ENCODE measurements around the gene RAB33A.
A peak's percentile ranks its signal among the peaks of the same experiment; 100 is the strongest.

Gene RAB33A

DNA sequence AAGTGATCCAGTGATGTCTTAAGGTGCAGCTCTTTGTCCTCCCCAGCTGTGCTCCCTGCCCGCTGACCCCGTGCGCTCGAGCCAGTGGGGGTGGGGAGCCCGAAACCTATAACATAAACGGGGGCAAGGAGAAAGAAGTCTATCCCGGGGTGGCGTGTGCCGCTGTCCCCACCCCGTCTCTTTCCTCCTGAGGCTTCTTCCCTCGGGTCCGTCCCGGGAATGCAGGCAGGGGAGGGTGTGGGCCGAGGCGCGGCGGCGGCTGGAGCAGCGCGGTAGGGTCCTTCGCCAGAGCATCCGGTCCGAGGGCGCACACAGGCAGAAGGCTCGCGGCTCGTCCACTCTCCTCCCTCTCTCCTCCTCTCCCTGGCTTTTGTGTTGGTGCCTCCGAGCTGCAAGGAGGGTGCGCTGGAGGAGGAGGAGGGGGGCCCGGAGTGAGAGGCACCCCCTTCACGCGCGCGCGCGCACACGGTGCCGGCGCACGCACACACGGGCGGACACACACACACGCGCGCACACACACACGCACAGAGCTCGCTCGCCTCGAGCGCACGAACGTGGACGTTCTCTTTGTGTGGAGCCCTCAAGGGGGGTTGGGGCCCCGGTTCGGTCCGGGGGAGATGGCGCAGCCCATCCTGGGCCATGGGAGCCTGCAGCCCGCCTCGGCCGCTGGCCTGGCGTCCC is at the start of gene RAB33A:
TSS of gene RAB33A (plus strand) at position 517 of the 681 bp plus-strand sequence. CDS start at position 618, 101 bp downstream.
- DNase-seq, result no peak

DNA sequence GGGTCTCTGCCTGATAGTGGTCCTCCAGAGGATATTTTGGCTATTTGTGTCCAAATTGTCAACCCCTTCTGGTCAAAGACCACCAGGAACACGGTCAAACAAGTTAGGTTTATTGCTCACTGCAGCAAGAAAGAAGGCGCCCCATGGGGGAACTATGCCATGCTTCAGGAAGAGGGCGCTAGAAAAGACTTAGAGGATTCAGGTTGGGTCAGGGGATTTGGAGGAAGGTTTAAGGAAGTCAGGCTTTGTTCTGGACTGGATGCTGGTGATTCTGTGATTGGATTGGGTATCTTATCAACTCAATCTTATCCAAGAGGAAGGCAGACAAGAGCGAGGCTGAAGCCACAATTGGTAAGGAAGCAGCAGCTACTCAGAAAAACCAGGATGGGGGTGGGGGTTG is 47.2 kb upstream of the RAB33A start:
- no peak for DNase-seq

DNA sequence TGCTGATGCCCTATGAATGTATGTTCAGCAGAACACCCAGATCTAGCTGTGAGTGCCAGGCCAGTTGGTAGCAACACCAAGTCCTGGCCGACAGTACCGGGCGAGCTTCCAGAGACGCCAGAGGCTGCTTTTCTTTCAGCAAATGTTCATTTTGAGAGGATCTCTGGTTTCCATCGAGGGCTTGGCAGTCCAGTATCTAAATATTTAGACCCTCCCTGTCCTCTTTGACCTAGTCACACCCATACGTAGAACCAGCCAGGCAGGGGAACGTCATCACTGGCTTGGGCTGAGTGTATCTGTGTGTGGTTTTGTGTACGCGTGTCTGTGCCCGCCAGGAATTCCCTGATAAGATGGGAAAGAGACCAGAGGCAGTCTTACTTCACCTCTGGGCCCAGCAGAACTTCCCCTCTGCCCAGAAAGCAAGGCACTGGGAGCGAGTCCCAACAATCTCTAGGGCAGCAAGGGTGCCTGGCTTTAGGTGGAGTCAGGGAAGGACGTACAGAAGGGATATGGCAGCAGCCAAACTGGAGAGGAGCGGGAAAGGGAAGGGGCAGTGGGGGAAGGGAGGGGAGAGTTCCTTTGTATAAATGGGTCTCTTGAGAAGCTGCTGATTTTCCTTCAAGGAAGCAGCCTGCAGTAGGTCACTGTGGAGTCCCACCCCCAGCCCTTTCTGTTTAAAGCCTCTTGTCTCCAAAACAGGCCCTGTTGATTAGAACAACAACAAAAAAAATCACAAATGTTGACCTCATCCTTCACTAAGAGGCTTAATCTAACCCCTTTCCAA is 46.5 kb upstream of the RAB33A start:
- no peak for DNase-seq

DNA sequence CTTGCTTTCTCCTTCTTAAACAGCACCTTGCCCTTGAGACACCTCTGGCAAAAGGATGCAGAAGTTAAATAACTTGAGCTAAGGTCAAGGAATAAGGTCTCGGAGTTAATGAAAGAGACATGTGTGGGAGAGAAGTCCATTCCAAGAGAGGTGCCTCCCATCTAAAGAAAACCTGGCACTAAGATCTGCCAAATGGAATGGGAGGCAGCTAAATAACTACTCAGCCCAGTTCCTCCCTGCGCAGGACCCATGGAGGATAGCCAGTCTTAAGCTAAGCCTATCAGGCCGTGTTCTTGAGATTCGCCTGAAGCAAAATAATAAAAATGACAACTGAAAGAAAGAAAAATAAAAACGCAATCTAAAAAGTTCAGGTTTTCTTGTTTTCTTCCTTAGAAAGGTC is 40.8 kb upstream of the RAB33A start:
- DNase-seq, result no peak

DNA sequence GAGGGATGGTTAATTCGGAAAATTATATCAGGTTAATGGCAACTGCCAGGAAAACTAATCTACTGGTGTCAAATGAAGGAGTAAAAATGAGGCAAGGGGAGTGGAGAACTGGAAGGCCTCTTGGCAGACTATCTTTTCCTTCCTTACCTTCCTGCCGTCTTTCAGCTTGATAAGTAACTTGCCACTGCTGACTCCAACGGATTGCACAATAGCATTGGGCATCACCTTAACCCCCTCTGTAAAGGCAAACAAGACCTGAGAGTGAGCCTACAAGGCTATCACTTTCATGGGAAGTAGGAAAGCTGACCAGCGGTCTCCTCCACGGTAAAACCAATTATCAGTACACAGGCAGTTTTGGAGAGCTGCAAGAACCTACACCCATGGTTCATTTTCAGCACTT is 35.3 kb upstream of the RAB33A start:
- no peak for DNase-seq

DNA sequence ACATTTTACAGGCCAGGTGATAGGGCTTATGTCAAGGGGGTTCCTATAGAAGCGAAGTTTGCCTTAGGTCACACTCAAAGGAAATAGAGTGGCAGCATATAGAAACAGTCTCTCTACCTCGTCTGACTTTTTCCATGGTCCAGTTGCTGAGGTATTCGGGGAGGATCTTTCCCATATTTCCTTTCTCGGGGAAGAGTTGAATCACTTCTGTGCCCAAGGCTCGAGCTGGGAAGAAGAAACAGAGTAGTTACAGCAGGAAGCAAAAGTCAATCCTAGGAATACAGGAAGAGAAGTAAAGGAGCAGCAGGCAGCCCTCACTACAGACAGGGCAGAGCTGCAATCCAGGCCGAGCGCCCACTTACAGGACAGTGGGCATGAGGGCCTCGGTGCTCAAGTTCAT is 34.8 kb upstream of the RAB33A start:
- no peak for DNase-seq

DNA sequence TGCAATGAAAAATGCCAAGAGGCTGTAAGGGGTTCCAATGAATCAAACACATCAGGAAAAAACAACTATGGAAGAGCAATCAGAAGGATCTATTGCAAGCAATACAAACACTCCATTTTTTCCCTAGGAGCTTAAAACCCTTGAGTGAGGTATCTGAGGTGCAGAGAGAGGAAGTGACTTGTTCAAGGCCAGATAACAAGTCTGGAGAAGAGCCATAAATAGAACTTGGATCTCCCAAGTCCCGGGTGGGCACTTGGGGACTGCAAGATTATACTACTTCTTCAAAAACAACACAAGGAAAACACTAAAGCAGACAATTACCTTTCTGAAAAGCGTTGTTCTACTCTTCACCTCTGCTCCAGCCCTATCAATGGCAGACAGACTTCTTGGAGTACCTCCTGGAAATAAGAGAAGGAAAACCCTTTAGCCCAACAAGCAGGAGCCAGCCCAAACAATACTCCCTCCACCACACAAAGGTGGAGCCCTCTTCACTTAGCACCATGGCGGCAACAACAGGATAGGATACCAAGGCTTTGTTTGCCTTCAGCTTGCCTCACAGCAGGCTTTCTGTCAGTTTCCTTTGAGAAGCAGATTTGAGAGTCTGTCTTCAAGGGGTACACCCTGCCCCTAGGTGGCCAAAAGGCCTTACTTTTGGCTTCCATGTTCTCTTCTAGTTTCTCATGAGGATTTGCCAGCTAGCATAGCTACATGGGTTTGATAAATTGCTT is 32.1 kb upstream of the RAB33A start:
- no peak for DNase-seq

DNA sequence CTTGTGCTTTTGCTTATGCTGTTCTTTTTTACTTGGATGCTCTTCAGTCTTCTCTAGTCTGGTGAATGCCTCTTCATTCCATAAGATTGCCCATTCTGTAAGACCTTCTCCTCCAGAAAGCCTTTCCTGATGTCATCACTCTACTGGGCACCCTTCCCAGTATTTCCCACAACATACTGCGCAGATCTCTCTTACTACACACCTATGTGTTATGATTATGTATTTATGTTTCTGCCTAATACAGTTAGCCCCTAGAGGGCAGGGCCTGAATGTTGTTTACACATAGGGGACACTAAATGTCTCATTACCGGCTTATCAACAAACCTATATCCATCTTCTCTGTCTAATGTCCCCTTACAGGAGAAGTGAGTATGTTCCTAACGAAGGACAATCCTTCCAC is 27.3 kb upstream of the RAB33A start:
- DNase-seq, result no peak

DNA sequence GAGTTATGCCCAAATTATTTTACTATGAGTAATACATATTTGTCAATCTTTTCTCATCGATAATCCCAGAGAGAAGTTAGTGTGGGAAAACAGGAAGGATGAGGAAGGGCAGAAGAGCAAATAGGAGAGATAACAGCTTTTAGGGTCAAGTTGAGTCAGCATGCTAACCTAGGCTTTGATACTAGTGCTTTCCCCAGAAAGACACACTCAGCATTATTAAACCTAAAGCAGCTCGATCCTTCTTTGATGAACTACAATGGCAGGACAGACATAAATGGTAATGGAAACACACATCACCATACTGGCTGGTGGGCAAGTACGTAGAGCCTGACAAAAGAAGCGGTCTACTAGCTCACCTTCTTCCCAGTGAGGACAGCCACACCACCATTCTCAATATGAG is 26.6 kb upstream of the RAB33A start:
- no peak for DNase-seq

DNA sequence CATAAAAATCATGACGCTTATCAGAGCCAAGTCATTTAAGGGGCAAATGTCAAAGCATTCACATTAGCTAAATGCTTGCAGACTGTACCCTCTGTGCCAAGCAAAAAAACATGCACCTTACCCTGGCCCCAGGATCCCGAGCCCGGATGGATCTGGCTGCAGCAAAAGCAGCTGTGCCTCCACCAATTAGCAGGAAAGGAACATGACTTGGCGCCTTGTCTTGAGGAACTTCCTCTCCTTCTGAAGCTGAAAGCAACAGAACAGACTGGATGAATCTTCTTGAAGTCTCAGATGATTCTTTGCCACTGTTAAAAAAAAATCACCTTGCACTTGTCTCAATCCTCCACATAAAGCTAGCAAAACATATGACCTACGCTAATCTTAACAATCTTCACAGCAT is 24.1 kb upstream of the RAB33A start:
- no peak for DNase-seq

DNA sequence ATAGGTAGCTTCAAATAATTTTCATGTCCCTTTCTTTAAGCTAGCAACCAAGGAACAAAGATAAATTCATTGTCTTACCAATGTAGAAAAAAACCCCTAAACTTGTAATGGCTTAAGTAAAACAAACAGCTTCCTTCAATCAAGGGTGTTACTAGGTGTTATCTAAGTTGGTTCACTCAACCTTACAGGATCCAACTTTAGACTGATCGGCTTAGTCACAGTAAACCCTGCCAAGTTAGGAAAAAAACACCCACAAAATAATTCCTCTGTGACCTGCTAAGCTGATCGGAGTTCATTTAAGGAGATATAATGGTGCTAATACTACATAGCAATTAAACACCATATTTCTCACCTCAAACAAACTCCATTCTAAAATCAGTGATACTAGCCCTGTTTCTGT is 16.2 kb upstream of the RAB33A start:
- DNase-seq, result no peak

DNA sequence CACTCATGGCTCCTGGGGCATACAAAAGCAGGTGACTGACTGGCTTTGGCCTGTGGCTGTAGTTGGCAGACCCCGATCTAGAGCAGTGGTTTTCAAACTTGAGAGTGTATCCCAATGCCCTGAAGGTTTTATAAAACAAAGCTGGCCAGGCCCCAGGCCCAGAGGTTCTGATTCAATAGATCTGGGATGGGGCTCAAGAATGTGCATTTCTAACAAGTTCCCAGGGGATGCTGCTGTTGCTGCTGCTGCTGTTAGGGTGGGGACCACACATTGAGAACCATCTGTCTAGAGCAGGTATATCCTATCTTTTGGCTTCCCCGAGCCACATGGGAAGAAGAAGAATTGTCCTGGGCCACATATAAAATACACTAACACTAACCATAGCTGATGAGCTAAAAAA is 13.5 kb upstream of the RAB33A start:
- no peak for DNase-seq

DNA sequence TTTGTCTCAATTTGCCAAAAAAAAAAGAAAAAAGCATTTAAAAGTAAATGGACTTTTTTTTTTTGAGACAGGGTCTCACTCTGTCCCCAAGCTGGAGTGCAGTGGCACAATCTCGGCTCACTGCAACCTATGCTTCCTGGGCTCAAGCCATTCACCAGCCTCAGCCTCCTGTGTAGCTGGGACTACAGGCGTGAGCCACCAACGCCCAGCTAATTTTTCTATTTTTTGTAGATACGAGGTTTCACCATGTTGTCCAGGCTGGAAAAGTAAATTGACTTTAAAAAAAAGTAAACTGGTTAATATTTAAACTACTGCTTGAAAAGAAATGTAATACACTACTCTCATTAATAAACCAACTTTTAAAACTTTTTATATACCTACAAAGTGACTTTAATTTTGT is 12.0 kb upstream of the RAB33A start:
- DNase-seq, result no peak

DNA sequence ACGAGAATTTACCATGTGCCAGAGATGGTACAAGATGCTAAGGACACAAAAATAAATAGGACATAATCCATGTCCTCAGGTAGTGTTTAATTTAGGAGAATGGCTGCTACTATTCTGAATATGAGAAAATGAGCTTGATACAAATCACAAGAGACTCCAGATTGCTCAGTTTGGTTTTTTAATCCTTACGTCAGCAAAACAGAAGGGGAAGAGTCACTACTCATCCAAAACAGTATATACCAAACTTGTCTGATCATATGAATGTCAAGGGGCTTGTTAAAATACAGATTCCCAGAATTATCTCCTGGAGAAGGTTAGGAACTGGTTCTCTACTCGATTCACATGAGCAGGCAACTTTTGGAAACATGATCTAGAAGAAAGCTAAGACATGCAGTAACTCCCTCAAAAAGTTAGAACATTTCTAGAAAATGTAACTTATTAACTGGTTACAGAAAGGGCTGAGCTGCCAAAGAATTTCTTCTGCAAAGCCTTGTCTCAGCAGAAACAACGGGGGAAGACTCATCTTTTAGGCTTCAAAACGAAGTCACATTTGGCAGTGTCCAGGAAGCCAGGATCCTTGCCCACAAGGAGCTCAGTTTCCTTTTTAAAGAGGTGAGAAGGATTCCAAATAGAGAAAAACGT is 9.5 kb upstream of the RAB33A start:
- no peak for DNase-seq

DNA sequence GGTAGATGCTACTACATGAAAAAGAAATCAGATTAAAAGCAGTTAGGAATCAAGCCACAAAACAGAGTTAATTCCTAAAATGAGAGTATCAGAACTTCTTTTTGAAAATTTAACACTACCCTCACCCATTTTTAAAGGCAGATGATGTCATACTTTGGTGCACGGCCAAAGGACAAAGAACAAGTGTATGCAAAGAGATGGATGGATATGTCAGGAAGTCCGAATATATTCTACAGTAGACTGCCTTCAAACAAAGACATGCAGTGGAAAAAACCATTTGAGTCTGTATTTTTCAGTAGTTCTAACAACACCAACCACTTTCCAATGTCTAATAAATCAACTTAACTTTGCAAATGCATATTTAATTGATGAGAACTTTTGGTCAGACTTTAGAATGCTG is 8.4 kb upstream of the RAB33A start:
- no peak for DNase-seq

DNA sequence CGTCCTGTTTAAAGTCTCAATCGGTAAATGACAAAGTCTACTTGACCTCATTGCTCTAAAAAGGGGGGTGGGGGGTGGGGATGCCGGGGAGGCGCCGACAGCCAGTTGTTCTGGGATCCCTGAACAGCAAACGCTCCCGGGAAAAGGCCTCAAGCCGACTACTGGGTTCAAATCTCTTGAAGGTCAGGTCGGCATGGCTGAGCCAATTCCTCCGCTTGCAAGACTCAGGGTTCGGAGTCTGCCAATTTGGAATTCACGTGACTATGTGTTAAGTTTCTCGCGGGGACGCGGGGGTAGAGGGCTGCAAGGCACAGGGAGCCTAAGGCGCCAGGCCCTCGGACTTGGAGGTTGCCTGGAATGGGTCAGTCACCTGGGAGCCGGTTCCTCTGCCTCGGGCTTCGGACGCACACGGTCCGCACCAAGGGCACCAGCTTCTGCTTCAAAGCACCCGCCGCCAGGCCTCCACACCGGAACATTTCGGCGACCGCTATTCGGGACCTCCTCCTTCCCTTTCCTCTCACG is 6.5 kb upstream of the RAB33A start:
- DNase-seq, result no peak

DNA sequence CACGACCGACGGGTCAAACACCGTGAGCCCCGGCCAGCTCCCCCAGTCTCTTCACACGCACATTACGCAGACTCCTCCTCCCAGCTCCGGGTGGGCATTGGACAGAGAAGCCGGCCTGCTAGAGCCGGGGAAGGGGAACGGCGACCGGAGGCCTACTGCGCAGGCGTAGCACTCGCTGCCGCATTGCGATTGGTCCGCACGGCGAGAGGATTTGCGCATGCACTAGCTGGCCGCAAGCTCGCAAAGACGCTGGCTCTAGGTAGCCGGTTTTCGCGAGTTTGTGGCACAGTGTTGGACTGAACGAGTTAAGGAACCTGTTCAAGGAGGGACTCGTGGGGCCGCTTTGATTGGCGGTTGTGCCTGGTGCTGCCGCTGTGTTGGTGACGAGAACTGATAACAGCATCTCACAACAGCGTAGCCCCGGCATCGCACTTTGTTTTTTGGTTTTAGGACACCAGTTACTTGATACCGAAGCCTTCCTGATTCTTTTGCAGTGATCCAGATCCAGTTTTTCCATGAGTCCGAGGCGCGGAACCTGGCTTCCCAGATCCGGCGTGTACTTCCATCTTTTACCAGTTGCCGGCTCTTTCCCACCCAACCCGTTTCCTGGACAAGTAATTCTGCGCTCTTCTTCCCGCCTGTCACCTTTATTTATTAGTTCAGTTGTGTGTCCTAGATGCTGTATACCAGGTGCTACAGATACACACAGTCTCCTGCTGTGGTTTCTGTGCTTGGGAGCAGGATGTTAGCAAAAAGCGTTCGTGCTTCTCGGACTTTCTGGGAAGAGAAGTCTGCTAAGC is 5.9 kb upstream of the RAB33A start, which contains the start of gene AIFM1:
TSS of gene AIFM1 (minus strand) at position 139 of the 800 bp plus-strand sequence. CDS start 185 bp downstream, outside the sequence.
- peak; percentile 42 for DNase-seq

DNA sequence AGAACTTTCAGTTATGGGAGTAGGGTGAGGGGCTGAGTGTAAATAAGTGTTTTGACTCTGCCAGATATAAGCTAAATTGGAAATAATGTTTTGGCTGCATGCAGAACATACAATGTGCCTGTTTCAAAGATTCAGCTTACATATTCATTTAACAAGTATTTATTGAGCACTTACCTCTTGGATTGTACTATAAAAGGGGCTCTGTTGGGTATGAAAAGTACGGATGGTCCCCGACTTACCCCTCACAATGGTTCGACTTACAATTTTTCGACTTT is 5.3 kb upstream of the RAB33A start:
- DNase-seq, result no peak

DNA sequence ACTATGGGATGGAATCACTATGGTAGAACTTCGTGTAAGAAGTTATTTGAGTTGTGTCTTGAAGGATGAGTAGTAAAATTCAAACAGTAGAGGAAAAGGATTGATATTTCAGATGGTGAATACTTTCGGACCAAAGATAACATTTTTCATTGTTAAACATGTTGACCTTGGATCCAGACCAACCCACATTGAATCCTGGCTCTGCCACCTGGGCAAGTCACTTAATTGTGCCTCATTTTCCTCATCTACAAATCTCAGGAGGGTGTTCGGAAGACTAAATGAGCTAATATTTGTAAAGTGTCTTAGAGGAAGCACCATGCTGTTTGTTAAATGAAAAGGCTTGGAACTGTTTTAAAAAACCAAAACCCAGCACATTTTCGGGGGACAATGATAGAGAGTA is 4.7 kb upstream of the RAB33A start:
- no peak for DNase-seq

DNA sequence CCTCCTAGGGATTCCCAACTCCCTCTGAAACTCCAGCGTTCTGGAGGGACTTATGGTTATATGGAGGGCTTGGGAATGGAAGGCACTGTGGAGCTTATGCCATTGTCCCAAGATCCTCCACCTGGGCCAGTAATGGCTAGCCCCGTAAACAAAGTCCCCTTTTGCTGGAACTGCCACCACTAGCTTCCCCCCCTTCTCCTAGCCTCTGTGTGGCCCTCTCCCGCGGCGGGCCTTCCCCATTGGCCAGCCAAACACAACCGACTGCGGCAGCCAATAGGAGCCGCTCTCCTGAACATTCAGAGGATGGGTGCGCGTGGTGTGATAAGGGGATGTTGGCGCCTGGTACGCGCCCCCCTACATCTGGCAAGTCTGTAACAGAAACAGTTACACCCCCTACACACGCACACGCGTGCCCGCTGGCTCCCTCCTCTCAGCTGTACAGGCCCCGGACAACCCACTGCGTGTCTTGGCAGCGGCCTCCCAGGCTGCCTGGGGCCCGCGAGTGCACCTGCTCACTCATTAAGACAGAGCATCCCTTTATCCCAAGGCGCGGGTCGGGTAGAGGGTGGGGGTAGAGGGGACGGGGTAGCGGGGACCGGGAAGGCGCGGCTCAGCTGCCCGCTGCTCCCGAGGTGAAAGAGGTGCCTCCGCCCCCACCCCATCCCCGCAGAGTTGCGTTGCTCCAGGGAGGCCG is 863 bp upstream of the RAB33A start:
- DNase-seq, result no peak

DNA sequence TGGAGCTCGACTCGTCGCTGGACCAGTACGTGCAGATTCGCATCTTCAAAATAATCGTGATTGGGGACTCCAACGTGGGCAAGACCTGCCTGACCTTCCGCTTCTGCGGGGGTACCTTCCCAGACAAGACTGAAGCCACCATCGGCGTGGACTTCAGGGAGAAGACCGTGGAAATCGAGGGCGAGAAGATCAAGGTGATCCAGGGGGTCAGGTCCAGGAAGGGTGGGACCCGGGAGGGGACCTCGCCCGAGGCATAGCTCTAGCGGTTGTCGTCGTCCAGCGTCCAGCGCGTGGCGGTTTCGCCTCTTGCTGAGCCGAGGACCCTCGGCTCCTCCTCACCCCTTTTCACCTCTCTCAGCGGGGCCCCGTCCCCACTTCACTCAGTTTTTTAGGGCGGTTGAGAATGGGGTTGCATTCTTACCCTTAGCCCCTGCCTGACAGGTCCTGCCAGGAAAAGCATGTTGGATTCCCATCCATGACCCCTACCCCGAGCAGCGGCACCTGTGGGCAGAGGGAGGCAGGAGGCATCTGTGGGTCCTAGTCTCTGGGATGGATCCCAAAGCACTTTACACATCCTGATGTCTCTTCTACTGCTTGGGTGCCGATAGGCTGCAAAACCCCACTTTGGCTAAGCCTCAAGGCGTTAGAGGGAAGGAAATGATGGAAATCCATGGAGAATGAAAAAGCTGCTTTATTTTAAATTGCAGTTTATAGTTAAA is 524 bp downstream of the RAB33A start:
- DNase-seq, result no peak
